Mononuclear cell (primary cell): ENCODE data around the gene BICDL1. TPM values are rescaled to one million over a fixed set of nuclear protein-coding genes. Genes with fewer than 3 reads are reported as not detected.

ENCODE experiments used
- H3K27me3 ChIP-seq: 2 replicates; pipeline ENCODE4 v1.6.0; 2011; ENCODE audit warnings: low read length, control low read depth; ENCODE audit not compliant: insufficient read depth
- H3K4me1 ChIP-seq: 2 replicates; pipeline ENCODE4 v1.5.1; 2011; ENCODE audit warnings: mild to moderate bottlenecking, low read length, control low read depth; ENCODE audit not compliant: insufficient read depth
- H3K4me3 ChIP-seq: 2 replicates; pipeline ENCODE4 v1.5.1; 2011; ENCODE audit warnings: mild to moderate bottlenecking, low read length, moderate library complexity
- H3K9me3 ChIP-seq: 2 replicates; pipeline ENCODE4 v1.5.1; 2011; ENCODE audit warnings: low read depth, mild to moderate bottlenecking, control low read depth, low read length
- total RNA-seq: library from RNA; depleted of rRNA; stranded (reverse); fragments of >200 nt; gene quantifications from one replicate; pipeline ENCODE4 v1.2.3, GENCODE V29; 2012

Gene BICDL1
- total RNA-seq, 1 donor = 60.9 TPM

GRCh38 chr12:120109570-120110267 lies 120.7 kb downstream of the BICDL1 start:
- Histone ChIP-seq H3K4me3 (no peak overlapping the region), H3K4me1 (peaks cover 59% of the 10 kb centered on the region), H3K27me3 (no peaks in the 10 kb centered on the region), H3K9me3 (no peaks in the 10 kb centered on the region)

GRCh38 chr12:120110550-120111501 lies 121.8 kb downstream of the BICDL1 start:
- H3K9me3 ChIP-seq = no peaks in the 10 kb centered on the region
- no peaks in the 10 kb centered on the region for H3K27me3 ChIP-seq
- no peak overlapping the region for H3K4me3 ChIP-seq
- H3K4me1 ChIP-seq = peaks cover 70% of the 10 kb centered on the region

- Histone ChIP-seq H3K4me3 (peak overlapping the region; percentile 81), H3K27me3 (no peaks in the 10 kb centered on the region), H3K4me1 (peaks cover 78% of the 10 kb centered on the region), H3K9me3 (no peaks in the 10 kb centered on the region)
These were observed 126.0 kb downstream of the BICDL1 start for GRCh38 chr12:120115066-120115465.

GRCh38 chr12:120115692-120116440 lies 126.8 kb downstream of the BICDL1 start:
- Histone ChIP-seq H3K9me3 (no peaks in the 10 kb centered on the region), H3K27me3 (no peaks in the 10 kb centered on the region), H3K4me1 (peaks cover 75% of the 10 kb centered on the region), H3K4me3 (peak overlapping the region; percentile 81)

GRCh38 chr12:120116441-120116791 lies 127.4 kb downstream of the BICDL1 start, which contains the start of gene RAB35:
TSS of gene RAB35 (minus strand) at chr12:120116753. CDS start at chr12:120116650, 103 bp downstream.
- Histone ChIP-seq H3K4me3 (peak within 1 kb of the TSS; percentile 81), H3K27me3 (no peaks in the 10 kb centered on the region), H3K4me1 (peaks cover 75% of the 10 kb centered on the region), H3K9me3 (no peaks in the 10 kb centered on the region)

- Histone ChIP-seq H3K27me3 (no peaks in the 10 kb centered on the region), H3K9me3 (no peaks in the 10 kb centered on the region), H3K4me1 (peaks cover 69% of the 10 kb centered on the region), H3K4me3 (peak overlapping the region; percentile 81)
These were observed 128.0 kb downstream of the BICDL1 start for GRCh38 chr12:120116792-120117651.

GRCh38 chr12:120117961-120118320 lies 128.9 kb downstream of the BICDL1 start:
- Histone ChIP-seq H3K9me3 (no peaks in the 10 kb centered on the region), H3K27me3 (no peaks in the 10 kb centered on the region), H3K4me1 (peaks cover 62% of the 10 kb centered on the region), H3K4me3 (peak overlapping the region; percentile 81)

- H3K4me3 ChIP-seq = no peak overlapping the region
- peaks cover 62% of the 10 kb centered on the region for H3K4me1 ChIP-seq
- no peaks in the 10 kb centered on the region for H3K27me3 ChIP-seq
- H3K9me3 ChIP-seq = no peaks in the 10 kb centered on the region
These were observed 129.5 kb downstream of the BICDL1 start for GRCh38 chr12:120118321-120119061.

GRCh38 chr12:120119271-120119973 lies 130.4 kb downstream of the BICDL1 start:
- Histone ChIP-seq H3K9me3 (no peaks in the 10 kb centered on the region), H3K27me3 (no peaks in the 10 kb centered on the region), H3K4me3 (no peak overlapping the region), H3K4me1 (peaks cover 60% of the 10 kb centered on the region)

GRCh38 chr12:120121343-120121742 lies 132.3 kb downstream of the BICDL1 start:
- Histone ChIP-seq H3K4me1 (peaks cover 52% of the 10 kb centered on the region), H3K27me3 (no peaks in the 10 kb centered on the region), H3K9me3 (no peaks in the 10 kb centered on the region)

GRCh38 chr12:120121766-120122293 lies 132.8 kb downstream of the BICDL1 start:
- H3K4me3 ChIP-seq = no peak overlapping the region
- H3K27me3 ChIP-seq = no peaks in the 10 kb centered on the region
- no peaks in the 10 kb centered on the region for H3K9me3 ChIP-seq
- H3K4me1 ChIP-seq = peaks cover 57% of the 10 kb centered on the region

More at GRCh38 chr12:120121343-120121742, 132.3 kb downstream of the BICDL1 start:
- no peak overlapping the region for H3K4me3 ChIP-seq

GRCh38 chr12:120125029-120125428 lies 136.0 kb downstream of the BICDL1 start:
- Histone ChIP-seq H3K27me3 (no peaks in the 10 kb centered on the region), H3K4me3 (no peak overlapping the region), H3K9me3 (no peaks in the 10 kb centered on the region), H3K4me1 (peaks cover 38% of the 10 kb centered on the region)
